B cell (primary cell): ENCODE results near the gene C20orf173.

Source experiments
- CTCF ChIP-seq: fragments of 200-600 bp; IDR thresholded peaks from one replicate; pipeline ENCODE4 v1.8.0; 2022; ENCODE audit warnings: antibody characterized with exemption, mild to moderate bottlenecking
- EZH2 ChIP-seq: IDR thresholded peaks from 2 replicates; pipeline ENCODE4 v1.6.1; 2012; ENCODE audit warnings: borderline replicate concordance, low read depth, mild to moderate bottlenecking, moderate library complexity, low read length; ENCODE audit not compliant: insufficient read depth, poor library complexity, severe bottlenecking

- TF ChIP-seq CTCF (no peak), EZH2 (no peak)
Measured at GRCh38 chr20:35561671-35562070, 32.2 kb upstream of the C20orf173 start.
